HepG2 (cell line): ENCODE measurements around the gene SERPINE2. TPM values are rescaled to one million over a fixed set of nuclear protein-coding genes. Genes with fewer than 3 reads are reported as not detected.
A peak's percentile ranks its signal among the peaks of the same experiment; 100 is the strongest.

Source experiments
- ARNTL ChIP-seq: sonication (generic); formaldehyde crosslinking; IDR thresholded peaks from 2 replicates; pipeline ENCODE4 v1.4.0; 2020; ENCODE audit warnings: mild to moderate bottlenecking, missing genetic modification reagents
- ELF4 ChIP-seq: sonication (generic); formaldehyde crosslinking; IDR thresholded peaks from 2 replicates; pipeline ENCODE4 v1.5.0; 2020; ENCODE audit warnings: missing genetic modification reagents, mild to moderate bottlenecking, moderate library complexity, borderline replicate concordance
- ERF ChIP-seq: IDR thresholded peaks from 2 replicates; pipeline ENCODE4 v1.6.1; 2018; ENCODE audit warnings: missing biosample characterization, missing genetic modification reagents
- GATAD1 ChIP-seq: IDR thresholded peaks from 2 replicates; pipeline ENCODE4 v1.6.1; 2016; ENCODE audit warnings: missing genetic modification reagents, missing compliant biosample characterization
- GLI4 ChIP-seq: sonication (generic); formaldehyde crosslinking; IDR thresholded peaks from 2 replicates; pipeline ENCODE4 v1.5.1; 2020; ENCODE audit warnings: missing genetic modification reagents, mild to moderate bottlenecking, moderate library complexity, borderline replicate concordance
- GRHL1 ChIP-seq: sonication (generic); formaldehyde crosslinking; conservative IDR thresholded peaks from 2 replicates; pipeline ENCODE4 v1.8.0; 2022; ENCODE audit warnings: missing genetic modification reagents
- HHEX ChIP-seq: IDR thresholded peaks from 2 replicates; pipeline ENCODE4 v1.6.1; 2016; ENCODE audit warnings: control low read depth
- KAT8 ChIP-seq: IDR thresholded peaks from 2 replicates; pipeline ENCODE4 v1.6.1; 2016; ENCODE audit warnings: missing genetic modification reagents, missing compliant biosample characterization
- KDM2A ChIP-seq: sonication (generic); formaldehyde crosslinking; IDR thresholded peaks from 2 replicates; pipeline ENCODE4 v1.4.0; 2020; ENCODE audit warnings: low read depth, missing genetic modification reagents, borderline replicate concordance
- KDM3A ChIP-seq: IDR thresholded peaks from 2 replicates; pipeline ENCODE4 v1.6.1; 2018; ENCODE audit warnings: low read depth, missing compliant biosample characterization
- MED1 ChIP-seq: sonication (generic); formaldehyde crosslinking; IDR thresholded peaks from 2 replicates; pipeline ENCODE4 v1.4.0; 2020; ENCODE audit warnings: missing genetic modification reagents
- NFKBIZ ChIP-seq: IDR thresholded peaks from 2 replicates; pipeline ENCODE4 v1.6.1; 2018; ENCODE audit warnings: missing genetic modification reagents, missing compliant biosample characterization
- PTBP1 ChIP-seq: fragments of 200-400 bp; formaldehyde crosslinking; IDR thresholded peaks from 2 replicates; pipeline ENCODE4 v1.6.1; 2018; ENCODE audit warnings: low read length, low read depth; ENCODE audit not compliant: poor library complexity, severe bottlenecking
- RAD21 ChIP-seq: fragments of 450-650 bp; formaldehyde crosslinking; IDR thresholded peaks from 2 replicates; pipeline ENCODE4 v1.5.0; 2020; ENCODE audit warnings: mild to moderate bottlenecking
- TAF15 ChIP-seq: fragments of 200-400 bp; formaldehyde crosslinking; IDR thresholded peaks from one replicate; pipeline ENCODE4 v1.6.1; 2018; ENCODE audit warnings: mild to moderate bottlenecking, low read depth, low read length; ENCODE audit not compliant: poor library complexity, severe bottlenecking
- YEATS4 ChIP-seq: sonication (generic); formaldehyde crosslinking; IDR thresholded peaks from 2 replicates; pipeline ENCODE4 v1.4.0; 2020; ENCODE audit warnings: missing genetic modification reagents, borderline replicate concordance
- ZNF276 ChIP-seq: sonication (generic); formaldehyde crosslinking; IDR thresholded peaks from 2 replicates; pipeline ENCODE4 v1.4.0; 2020; ENCODE audit warnings: mild to moderate bottlenecking, low read depth, missing genetic modification reagents
- ZNF30 ChIP-seq: sonication (generic); formaldehyde crosslinking; IDR thresholded peaks from 2 replicates; pipeline ENCODE4 v1.5.0; 2020; ENCODE audit warnings: mild to moderate bottlenecking, missing genetic modification reagents
- ZNF552 ChIP-seq: sonication (generic); formaldehyde crosslinking; IDR thresholded peaks from 2 replicates; pipeline ENCODE4 v1.9.0; 2022; ENCODE audit warnings: missing genetic modification reagents, mild to moderate bottlenecking, borderline replicate concordance
- ZNF776 ChIP-seq: sonication (generic); formaldehyde crosslinking; IDR thresholded peaks from 2 replicates; pipeline ENCODE4 v1.4.0; 2020; ENCODE audit warnings: mild to moderate bottlenecking, missing genetic modification reagents
- polyA plus RNA-seq, 8 experiments: library from polyadenylated mRNA; depleted of rRNA in 3 of 8; stranded (reverse) in 7 of 8; unstranded in 1 of 8; fragments of >200 nt; fragmentation: Illumina TruSeq in 4 of 8; extraction: Trizol in 4 of 8; gene quantifications; 2 replicates each; pipeline versions ENCODE4 v1.2.1 to v1.2.3, GENCODE V29; 2011 to 2016; ENCODE audit warnings: low read depth in 4 of 8, missing spikeins in 1 of 8, mixed read lengths in 1 of 8; ENCODE audit not compliant: insufficient read depth in 1 of 8
- total RNA-seq, 5 experiments: library from RNA; depleted of rRNA; stranded (reverse); fragments of >200 nt; fragmentation: Illumina TruSeq; extraction: Trizol; gene quantifications; 2 replicates each; pipeline ENCODE4 v1.2.3, GENCODE V29; 2016; ENCODE audit warnings: low read depth in 1 of 5
- TF ChIP-seq, protein P1 (sequence below): sonication (generic); formaldehyde crosslinking; IDR thresholded peaks from 2 replicates; pipeline ENCODE4 v1.5.0; 2020; ENCODE audit warnings: mild to moderate bottlenecking, missing genetic modification reagents, moderate library complexity
- TF ChIP-seq, protein P2 (sequence below): sonication (generic); formaldehyde crosslinking; IDR thresholded peaks from 2 replicates; pipeline ENCODE4 v1.5.0; 2020; ENCODE audit warnings: missing genetic modification reagents, mild to moderate bottlenecking, borderline replicate concordance
- TF ChIP-seq, protein P3 (sequence below): IDR thresholded peaks from 2 replicates; pipeline ENCODE4 v1.6.1; 2012; ENCODE audit warnings: inconsistent platforms

SERPINE2 gene
- total and polyA plus RNA-seq, 2 of the 13 experiments (the other 11 are each of a cell fraction or from before 2014, with no cell fraction given) = 7.9 to 18.1 TPM

GRCh38 chr2:224039080-224039769 is at the start of gene SERPINE2 (continued):
- TF ChIP-seq GATAD1 (CRISPR knock-in tag) (no peak), KDM2A (CRISPR knock-in tag) (peak; percentile 75; the same call in 1 of the 2 replicates), ELF4 (no peak), GLI4 (peak; percentile 39; the same call in 1 of the 2 replicates), KDM3A (CRISPR knock-in tag) (peak; percentile 79), YEATS4 (CRISPR knock-in tag) (0 out of 2 replicates have a peak, but pooled peaks have one; percentile 39), RAD21 (CRISPR knock-in tag) (peak; percentile 47), ARNTL (CRISPR knock-in tag) (peak; percentile 43; the same call in 1 of the 2 replicates), ZNF552 (CRISPR knock-in tag) (peak; percentile 73; the same call in 1 of the 2 replicates), GRHL1 (CRISPR knock-in tag) (no peak), ZNF276 (no peak), ZNF776 (CRISPR knock-in tag) (peak; percentile 85; the same call in 1 of the 2 replicates), TAF15 (no peak), MED1 (peak; percentile 33; the same call in 1 of the 2 replicates), PTBP1 (peak; percentile 94), ZNF30 (CRISPR knock-in tag) (no peak), NFKBIZ (CRISPR knock-in tag) (no peak), ERF (CRISPR knock-in tag) (peak; percentile 53; the same call in 1 of the 2 replicates), KAT8 (CRISPR knock-in tag) (0 out of 2 replicates have a peak, but pooled peaks have one; percentile 31), HHEX (CRISPR knock-in tag) (no peak)
- TF ChIP-seq, protein P1, sequence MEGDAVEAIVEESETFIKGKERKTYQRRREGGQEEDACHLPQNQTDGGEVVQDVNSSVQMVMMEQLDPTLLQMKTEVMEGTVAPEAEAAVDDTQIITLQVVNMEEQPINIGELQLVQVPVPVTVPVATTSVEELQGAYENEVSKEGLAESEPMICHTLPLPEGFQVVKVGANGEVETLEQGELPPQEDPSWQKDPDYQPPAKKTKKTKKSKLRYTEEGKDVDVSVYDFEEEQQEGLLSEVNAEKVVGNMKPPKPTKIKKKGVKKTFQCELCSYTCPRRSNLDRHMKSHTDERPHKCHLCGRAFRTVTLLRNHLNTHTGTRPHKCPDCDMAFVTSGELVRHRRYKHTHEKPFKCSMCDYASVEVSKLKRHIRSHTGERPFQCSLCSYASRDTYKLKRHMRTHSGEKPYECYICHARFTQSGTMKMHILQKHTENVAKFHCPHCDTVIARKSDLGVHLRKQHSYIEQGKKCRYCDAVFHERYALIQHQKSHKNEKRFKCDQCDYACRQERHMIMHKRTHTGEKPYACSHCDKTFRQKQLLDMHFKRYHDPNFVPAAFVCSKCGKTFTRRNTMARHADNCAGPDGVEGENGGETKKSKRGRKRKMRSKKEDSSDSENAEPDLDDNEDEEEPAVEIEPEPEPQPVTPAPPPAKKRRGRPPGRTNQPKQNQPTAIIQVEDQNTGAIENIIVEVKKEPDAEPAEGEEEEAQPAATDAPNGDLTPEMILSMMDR = peak; percentile 93
- TF ChIP-seq, protein P2, sequence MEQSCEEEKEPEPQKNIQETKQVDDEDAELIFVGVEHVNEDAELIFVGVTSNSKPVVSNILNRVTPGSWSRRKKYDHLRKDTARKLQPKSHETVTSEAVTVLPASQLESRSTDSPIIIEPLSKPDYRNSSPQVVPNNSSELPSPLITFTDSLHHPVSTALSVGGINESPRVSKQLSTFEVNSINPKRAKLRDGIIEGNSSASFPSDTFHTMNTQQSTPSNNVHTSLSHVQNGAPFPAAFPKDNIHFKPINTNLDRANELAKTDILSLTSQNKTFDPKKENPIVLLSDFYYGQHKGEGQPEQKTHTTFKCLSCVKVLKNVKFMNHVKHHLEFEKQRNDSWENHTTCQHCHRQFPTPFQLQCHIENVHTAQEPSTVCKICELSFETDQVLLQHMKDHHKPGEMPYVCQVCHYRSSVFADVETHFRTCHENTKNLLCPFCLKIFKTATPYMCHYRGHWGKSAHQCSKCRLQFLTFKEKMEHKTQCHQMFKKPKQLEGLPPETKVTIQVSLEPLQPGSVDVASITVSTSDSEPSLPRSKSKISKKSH (CRISPR knock-in tag) = peak; percentile 34; the same call in 1 of the 2 replicates
- TF ChIP-seq, protein P3, sequence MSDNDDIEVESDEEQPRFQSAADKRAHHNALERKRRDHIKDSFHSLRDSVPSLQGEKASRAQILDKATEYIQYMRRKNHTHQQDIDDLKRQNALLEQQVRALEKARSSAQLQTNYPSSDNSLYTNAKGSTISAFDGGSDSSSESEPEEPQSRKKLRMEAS = peak; percentile 57; the same call in 1 of the 2 replicates
